Ovary (tissue), 9 donors: ENCODE data around the gene IQSEC1. TPM values are rescaled to one million over a fixed set of nuclear protein-coding genes. Genes with fewer than 3 reads are reported as not detected.
A peak's percentile ranks its signal among the peaks of the same experiment; 100 is the strongest.

ENCODE experiments used
- DNase-seq, 5 donors: peaks; one replicate each; pipeline ENCODE4 v3.0.0-alpha.2; 2019 to 2020
- H3K27ac ChIP-seq, 2 donors: fragments of 200-600 bp; one replicate each; pipeline versions ENCODE4 v1.5.1 to v1.8.0; 2019 to 2022
- H3K27me3 ChIP-seq: fragments of 200-600 bp; one replicate; pipeline ENCODE4 v1.8.0; 2022
- H3K36me3 ChIP-seq: fragments of 200-600 bp; sonication (generic); one replicate; pipeline ENCODE4 v1.5.1; 2019
- H3K4me1 ChIP-seq: one replicate; pipeline ENCODE4 v1.8.1; 2013; ENCODE audit warnings: mild to moderate bottlenecking, moderate library complexity; ENCODE audit not compliant: insufficient read depth
- H3K4me3 ChIP-seq: fragments of 200-600 bp; sonication (generic); one replicate; pipeline ENCODE4 v1.5.1; 2017
- H3K9me3 ChIP-seq, 2 donors: fragments of 200-600 bp in 1 of 2; sonication (generic) in 1 of 2; one replicate each; pipeline versions ENCODE4 v1.5.1 to v1.8.1; 2013 to 2019; ENCODE audit warnings: mild to moderate bottlenecking in 1 of 2, moderate library complexity in 1 of 2
- CTCF ChIP-seq, 3 donors: fragments of 450-650 bp in 2 of 3; fragments of 200-600 bp in 1 of 3; IDR thresholded peaks; one replicate each; pipeline versions ENCODE4 v1.5.1 to v1.8.0; 2016 to 2022; ENCODE audit warnings: antibody characterized with exemption in 3 of 3, mild to moderate bottlenecking in 1 of 3
- EP300 ChIP-seq: sonication (generic); formaldehyde crosslinking; IDR thresholded peaks from one replicate; pipeline ENCODE4 v1.6.1; 2017; ENCODE audit warnings: antibody characterized with exemption
- POLR2A ChIP-seq: fragments of 450-650 bp; IDR thresholded peaks from one replicate; pipeline ENCODE4 v1.6.1; 2017; ENCODE audit warnings: antibody characterized with exemption, mild to moderate bottlenecking, moderate library complexity
- WGBS, 3 donors: extraction: QIAGEN DNeasy Blood & Tissue Kit in 1 of 3; methylation state at CpG; one replicate each; pipeline versions ENCODE4 v1.1.5 to v1.1.7; 2013 to 2017; 5-methylcytosine and 5-hydroxymethylcytosine counted together
- intact Hi-C, 4 donors: fragments of 100-400 bp; cut with DNase I; formaldehyde crosslinking; loops; one replicate each; pipeline versions ENCODE4 v1.11.0 to v1.15.1; 2022 to 2023
- polyA plus RNA-seq, 2 donors: library from polyadenylated mRNA; stranded (reverse); fragments of 200-250 nt in 1 of 2; fragments of 350-450 nt in 1 of 2; fragmentation: Illumina TruSeq in 1 of 2; extraction: RNeasy Lipid Tissue Mini Kit (QIAGEN cat#74804) in 1 of 2; gene quantifications; one replicate each; pipeline ENCODE4 v1.2.3, GENCODE V29; 2013 to 2014
- total RNA-seq, 7 donors: library from RNA; depleted of rRNA in 2 of 7; stranded (reverse); fragments of >200 nt in 2 of 7; fragmentation: NEBNext Ultra II Directional in 3 of 7; extraction: Animal tissue kit (Norgen Biotek cat#: 25700) in 3 of 7; gene quantifications; one replicate each; pipeline versions ENCODE4 v1.1.0 to v1.2.4, GENCODE V29; 2016 to 2023
- donor health status: DM: no; HTN: no; CAD: no; lungs with moderate emphysema.
- donor health status: DM: no; HTN: no; CAD: no.
- donor health status: Bipolar disorder and iron deficiency.
- donor health status: DM: yes; HTN: yes; CAD: no.
- donor health status: DM: no; HTN: no; CAD: no.
- donor health status: DM: yes; HTN: yes; CAD: no.

IQSEC1 gene
- total and polyA plus RNA-seq, 9 donors: 20.9 to 55.4 (median 45.1) TPM

- TF ChIP-seq CTCF (IDR thresholded peaks at IDR 0.05) (no peak), POLR2A (peak; percentile 49)
- Histone ChIP-seq H3K36me3 (no peaks in the 10 kb centered on the region), H3K27me3 (no peaks in the 10 kb centered on the region), H3K27ac (peak overlapping the region; percentile 7 to 63), H3K9me3 (no peaks in the 10 kb centered on the region), H3K4me1 (peaks cover 39% of the 10 kb centered on the region), H3K4me3 (peak overlapping the region; percentile 66)
- intact Hi-C loops: no loop called here
- WGBS, 3 donors: 0 to 1% (median 1%) methylated on average over 33 to 56 of the region's 56 CpGs
- peak in 4 of 5 donors; percentile 37 to 52 (median 49) for DNase-seq
Measured at GRCh38 chr3:12966847-12967605, 106.2 kb downstream of the IQSEC1 start.

- peaks cover 43% of the 10 kb centered on the region for H3K4me1 ChIP-seq
- 20 to 33% (median 31%) methylated on average over 11 of the region's 11 CpGs for WGBS, 3 donors
Measured at GRCh38 chr3:12965999-12966846, 107.0 kb downstream of the IQSEC1 start.

GRCh38 chr3:12964711-12965612 lies 108.3 kb downstream of the IQSEC1 start:
- H3K36me3 ChIP-seq: no peaks in the 10 kb centered on the region
- 36 to 48% (median 45%) methylated on average over 11 of the region's 11 CpGs for WGBS, 3 donors
- H3K9me3 ChIP-seq: no peaks in the 10 kb centered on the region
- TF ChIP-seq POLR2A (no peak), CTCF (IDR thresholded peaks at IDR 0.05) (no peak), EP300 (no peak)
- intact Hi-C loops: no loop called here
- DNase-seq: no peak
- no peaks in the 10 kb centered on the region for H3K27me3 ChIP-seq
- H3K4me3 ChIP-seq: no peak overlapping the region
- peak overlapping the region in 1 of 2 donors; percentile 33 for H3K27ac ChIP-seq
- peaks cover 49% of the 10 kb centered on the region for H3K4me1 ChIP-seq

More at GRCh38 chr3:12965999-12966846, 107.0 kb downstream of the IQSEC1 start:
- Histone ChIP-seq H3K4me3 (peak overlapping the region; percentile 66), H3K36me3 (no peaks in the 10 kb centered on the region), H3K27me3 (no peaks in the 10 kb centered on the region), H3K9me3 (no peaks in the 10 kb centered on the region), H3K27ac (peak overlapping the region; percentile 7 to 63)
- intact Hi-C loops: no loop called here
- TF ChIP-seq CTCF (IDR thresholded peaks at IDR 0.05) (no peak), EP300 (no peak), POLR2A (no peak)
- peak in 1 of 5 donors; percentile 51 for DNase-seq
